AG09309 (cell line): ENCODE results near the gene FSD2.
"Not testable (repeated sequence)": the region's sequence is repeated elsewhere in the genome, so short reads cannot be mapped to it uniquely, and the experiment has no call there.

Source experiments
- DNase-seq: peaks from one replicate; pipeline ENCODE4 v3.0.0-alpha.2; 2010; ENCODE audit warnings: low read depth
- H3K4me3 ChIP-seq: 2 replicates; pipeline ENCODE4 v1.5.1; 2011; ENCODE audit warnings: mild to moderate bottlenecking, low read depth, low read length, moderate library complexity; ENCODE audit not compliant: control insufficient read depth
- TF ChIP-seq, protein P1 (sequence below): IDR thresholded peaks from 2 replicates; pipeline ENCODE4 v1.5.1; 2011; ENCODE audit warnings: mild to moderate bottlenecking, low read depth, low read length, inconsistent platforms; ENCODE audit not compliant: insufficient read depth, control insufficient read depth; ENCODE audit errors: missing control alignments

The FSD2 gene

GRCh38 chr15:82831894-82832600 lies 26.2 kb upstream of the FSD2 start:
- TF ChIP-seq, protein P1, sequence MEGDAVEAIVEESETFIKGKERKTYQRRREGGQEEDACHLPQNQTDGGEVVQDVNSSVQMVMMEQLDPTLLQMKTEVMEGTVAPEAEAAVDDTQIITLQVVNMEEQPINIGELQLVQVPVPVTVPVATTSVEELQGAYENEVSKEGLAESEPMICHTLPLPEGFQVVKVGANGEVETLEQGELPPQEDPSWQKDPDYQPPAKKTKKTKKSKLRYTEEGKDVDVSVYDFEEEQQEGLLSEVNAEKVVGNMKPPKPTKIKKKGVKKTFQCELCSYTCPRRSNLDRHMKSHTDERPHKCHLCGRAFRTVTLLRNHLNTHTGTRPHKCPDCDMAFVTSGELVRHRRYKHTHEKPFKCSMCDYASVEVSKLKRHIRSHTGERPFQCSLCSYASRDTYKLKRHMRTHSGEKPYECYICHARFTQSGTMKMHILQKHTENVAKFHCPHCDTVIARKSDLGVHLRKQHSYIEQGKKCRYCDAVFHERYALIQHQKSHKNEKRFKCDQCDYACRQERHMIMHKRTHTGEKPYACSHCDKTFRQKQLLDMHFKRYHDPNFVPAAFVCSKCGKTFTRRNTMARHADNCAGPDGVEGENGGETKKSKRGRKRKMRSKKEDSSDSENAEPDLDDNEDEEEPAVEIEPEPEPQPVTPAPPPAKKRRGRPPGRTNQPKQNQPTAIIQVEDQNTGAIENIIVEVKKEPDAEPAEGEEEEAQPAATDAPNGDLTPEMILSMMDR, result no peak
- no peak for DNase-seq
- H3K4me3 ChIP-seq, result no peak overlapping the region

DNA sequence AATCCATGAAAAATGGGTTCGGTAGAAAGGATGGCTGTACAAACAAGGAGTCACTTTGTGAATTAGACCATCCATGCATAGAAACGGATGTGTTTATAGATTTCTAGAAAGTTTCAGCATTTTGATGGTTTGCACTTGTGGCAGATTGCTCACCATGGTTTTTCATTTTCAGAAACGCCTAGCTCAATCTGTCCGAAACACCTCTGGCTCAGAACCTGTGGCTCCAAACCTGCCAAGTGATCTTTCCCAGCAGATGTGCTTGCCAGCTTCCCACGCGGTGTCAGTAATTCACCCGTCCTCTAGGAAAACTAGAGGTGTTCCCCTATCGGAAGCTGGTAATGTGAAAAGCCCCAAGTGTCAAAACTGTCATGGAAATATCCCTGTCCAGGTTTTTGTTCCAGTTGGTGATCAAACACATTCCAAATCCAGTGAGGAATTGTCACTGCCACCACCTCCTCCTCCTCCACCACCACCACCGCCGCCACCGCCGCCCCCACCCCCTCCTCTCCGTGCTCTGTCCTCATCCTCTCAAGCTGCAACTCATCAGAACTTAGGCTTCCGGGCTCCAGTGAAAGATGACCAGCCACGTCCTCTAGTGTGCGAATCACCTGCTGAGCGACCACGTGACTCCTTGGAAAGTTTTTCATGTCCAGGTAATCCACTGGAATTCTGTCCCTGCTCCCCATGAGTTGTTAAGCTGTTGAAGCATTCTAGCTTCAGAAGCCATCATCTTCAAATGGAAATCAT lies 24.7 kb upstream of the FSD2 start:
- H3K4me3 ChIP-seq, result no peak overlapping the region
- TF ChIP-seq, protein P1, result no peak
- DNase-seq, result no peak

DNA sequence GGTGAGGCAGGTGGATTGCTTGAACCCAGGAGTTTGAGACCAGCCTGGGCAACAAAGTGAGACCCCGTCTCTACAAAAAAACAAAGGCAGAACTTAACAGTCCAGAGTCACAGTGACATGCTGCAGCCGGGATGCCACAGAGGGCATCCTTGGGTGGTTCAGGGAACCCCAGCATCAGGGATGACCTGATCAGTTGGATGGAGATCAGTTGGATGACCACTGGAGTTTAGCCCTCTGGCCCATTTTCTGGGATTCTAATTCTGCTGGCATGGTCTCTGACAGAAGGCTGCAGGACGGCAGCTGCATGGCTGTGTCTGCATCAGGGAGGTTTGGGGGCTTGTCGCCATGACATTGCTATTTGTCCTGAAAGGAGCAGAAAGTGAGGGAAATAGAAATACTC lies 23.4 kb upstream of the FSD2 start:
- TF ChIP-seq, protein P1, result no peak
- H3K4me3 ChIP-seq, result no peak overlapping the region

GRCh38 chr15:82828075-82828474 lies 22.2 kb upstream of the FSD2 start:
- no peak overlapping the region for H3K4me3 ChIP-seq
- no peak for DNase-seq
- TF ChIP-seq, protein P1, result no peak

More for the DNA sequence above, 23.4 kb upstream of the FSD2 start:
- DNase-seq, result no peak

DNA sequence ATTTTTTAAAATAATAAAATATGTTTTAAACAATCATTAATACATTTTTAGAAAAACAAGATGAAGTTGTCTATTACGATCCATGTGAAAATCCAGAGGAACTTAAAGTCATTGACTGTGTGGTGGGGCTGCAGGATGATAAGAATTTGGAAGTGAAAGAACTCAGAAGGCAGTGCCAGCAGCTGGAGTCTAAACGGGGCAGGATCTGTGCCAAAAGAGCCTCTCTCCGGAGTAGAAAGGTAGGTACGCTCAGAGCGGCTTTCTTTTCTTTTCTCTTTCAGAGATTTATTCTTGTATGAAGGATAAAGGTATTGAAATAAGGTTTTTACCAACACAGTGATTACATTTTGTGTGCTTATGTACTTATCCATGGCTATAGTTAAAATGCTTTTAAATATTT lies 17.2 kb upstream of the FSD2 start:
- TF ChIP-seq, protein P1, result no peak
- H3K4me3 ChIP-seq, result no peak overlapping the region
- no peak for DNase-seq

GRCh38 chr15:82821851-82822250 lies 16.0 kb upstream of the FSD2 start:
- DNase-seq, H3K4me3 ChIP-seq: not testable (repeated sequence)

GRCh38 chr15:82821396-82821795 lies 15.5 kb upstream of the FSD2 start:
- not testable (repeated sequence) for DNase-seq, H3K4me3 ChIP-seq
